LoVo (cell line): Measurements from ENCODE around the gene RHEB.

Experiments
- DNase-seq: peaks from one replicate; pipeline ENCODE4 v3.0.0-alpha.2; 2016; ENCODE audit warnings: low spot score

The RHEB gene

GRCh38 chr7:151529842-151530241, 10.1 kb upstream of the RHEB start:
- no peak for DNase-seq

DNA sequence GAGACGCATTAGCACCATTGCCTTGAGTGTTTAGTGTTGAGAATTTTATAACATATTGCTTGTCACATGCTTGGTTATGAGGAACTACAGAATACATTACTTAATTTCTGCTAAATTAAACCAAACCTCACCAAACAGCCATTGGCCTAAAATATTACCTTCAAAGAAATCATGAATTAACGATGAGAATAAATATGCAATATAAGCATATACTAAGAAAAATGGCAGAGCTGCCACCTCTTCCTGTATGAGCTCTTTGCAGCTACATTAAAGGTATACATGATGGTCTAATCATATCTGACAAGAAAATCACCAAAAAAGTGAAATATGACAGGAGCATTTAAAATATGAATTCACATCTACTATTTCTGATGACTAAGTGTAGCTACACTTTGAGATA, 5.2 kb upstream of the RHEB start:
- DNase-seq: no peak

DNA sequence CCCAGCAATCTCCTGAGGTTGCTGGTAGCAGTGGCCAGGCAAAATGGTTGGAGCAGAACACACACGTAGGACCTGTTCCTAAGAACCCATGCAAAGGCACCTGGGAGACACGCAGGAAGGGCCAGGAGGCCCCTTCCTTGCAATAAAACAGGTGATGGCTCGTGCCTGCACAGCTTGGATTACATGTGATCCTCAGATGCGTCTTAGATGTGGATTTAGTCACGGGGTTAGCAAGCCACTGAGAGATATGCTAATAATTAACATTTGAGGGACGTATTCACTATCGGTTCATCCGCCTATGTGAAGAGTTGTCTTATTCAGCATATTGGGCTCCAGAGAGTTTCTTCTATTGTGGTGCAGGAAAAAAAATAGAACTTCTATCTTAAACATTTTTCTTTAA, 4.6 kb upstream of the RHEB start:
- no peak for DNase-seq

GRCh38 chr7:151520419-151521261, 945 bp upstream of the RHEB start:
- peak; percentile 50 for DNase-seq

DNA sequence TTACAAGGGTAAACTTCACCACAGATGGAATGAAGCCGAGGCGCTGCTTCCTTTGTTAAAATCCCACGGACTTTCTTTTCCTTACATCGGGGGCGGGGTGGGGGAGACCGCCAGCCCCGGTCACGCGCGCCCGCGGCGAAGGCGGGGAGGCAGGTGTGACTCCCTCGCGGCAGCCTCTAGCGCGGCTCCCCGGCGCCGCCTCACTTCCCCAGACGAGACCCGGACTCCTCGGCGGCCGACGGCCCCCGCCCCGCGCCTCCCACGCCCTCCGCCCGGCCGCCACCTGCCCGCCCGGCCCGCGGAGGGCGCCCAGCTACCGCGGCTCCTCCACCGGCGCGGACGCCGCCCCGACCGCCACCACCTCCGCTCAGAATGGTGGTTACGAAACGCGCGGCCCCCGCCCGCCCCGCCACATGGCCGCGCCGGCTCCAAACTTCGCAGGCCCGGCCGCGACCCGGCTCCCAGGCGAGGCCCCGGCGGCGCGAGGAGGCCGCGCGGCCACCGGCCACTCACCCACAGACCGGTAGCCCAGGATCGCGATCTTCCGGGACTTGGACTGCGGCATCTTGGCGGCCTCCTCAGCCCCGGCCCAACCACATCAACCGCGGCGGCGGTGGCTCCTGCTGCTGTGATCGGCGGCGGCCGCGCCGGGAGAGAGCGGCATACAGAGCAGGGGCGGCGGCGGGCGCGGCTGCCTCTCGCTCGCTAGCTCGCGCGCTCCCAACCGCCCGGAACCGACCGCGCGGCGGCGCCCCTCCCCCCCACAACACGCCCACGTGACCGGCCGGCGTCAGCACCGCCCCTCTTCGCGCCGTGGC, 539 bp downstream of the RHEB start:
- peak; percentile 29 for DNase-seq

- DNase-seq: peak; percentile 71
Measured at GRCh38 chr7:151518105-151518946, 1.4 kb downstream of the RHEB start.

GRCh38 chr7:151517601-151518104, 2.0 kb downstream of the RHEB start:
- DNase-seq: no peak

- no peak for DNase-seq
Measured at GRCh38 chr7:151515276-151515565, 4.5 kb downstream of the RHEB start.

GRCh38 chr7:151514461-151515275, 5.0 kb downstream of the RHEB start:
- no peak for DNase-seq

DNA sequence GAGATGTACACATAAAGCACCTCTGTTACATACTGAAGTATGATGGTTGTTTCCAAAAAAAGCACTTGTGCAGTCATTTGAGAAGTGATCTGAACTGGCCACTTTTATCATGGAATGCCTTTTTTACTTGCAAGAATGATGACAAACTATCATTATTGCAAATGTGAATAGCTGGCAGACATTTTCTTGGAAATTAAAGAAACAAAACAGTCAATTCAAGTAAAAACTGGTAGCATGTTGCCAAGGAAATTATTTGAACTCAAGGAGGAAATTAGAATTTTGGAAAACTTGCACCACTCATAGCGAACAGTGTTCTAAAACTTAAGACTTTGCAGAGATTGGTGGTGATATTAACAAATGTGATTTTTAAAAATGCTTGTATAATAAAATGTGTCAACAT, 6.6 kb downstream of the RHEB start:
- DNase-seq: no peak

DNA sequence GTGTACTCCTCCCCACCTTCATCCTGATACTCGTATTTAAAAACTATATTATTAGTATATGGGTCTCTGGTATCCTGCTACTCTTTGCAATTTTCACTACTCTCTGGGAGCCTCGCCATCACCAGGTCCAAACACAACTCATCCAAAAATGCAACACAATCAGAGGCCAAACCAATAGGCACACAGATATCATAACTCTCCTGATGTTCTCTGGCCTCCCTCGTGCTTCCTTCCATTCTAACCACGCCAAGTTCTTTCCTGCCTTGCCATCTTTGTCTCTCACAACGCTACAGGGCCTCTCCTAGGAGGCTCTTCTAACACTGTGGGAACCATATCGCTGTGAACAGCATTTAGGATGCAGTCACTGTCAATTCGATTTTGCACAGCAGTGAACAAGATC, 7.3 kb downstream of the RHEB start:
- no peak for DNase-seq

GRCh38 chr7:151511946-151512345, 7.7 kb downstream of the RHEB start:
- DNase-seq: no peak

DNA sequence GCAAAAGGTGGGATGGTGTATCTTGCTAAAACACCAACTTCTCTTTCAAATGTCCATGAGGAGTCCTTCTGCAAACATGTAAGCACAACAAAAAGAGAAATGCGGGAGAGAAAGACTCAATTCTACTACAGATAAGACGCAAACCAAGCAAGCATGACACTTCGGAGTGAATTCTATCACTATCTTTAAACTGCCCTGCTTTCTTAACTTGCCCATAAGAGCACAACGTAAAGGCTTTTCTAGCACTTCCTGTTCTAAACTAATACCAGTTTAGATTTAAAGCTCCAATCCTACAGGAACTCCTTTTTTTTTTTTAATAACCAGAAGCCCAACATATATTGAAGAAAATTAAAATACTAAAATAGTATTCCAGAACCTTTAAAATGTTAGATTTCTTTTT, 8.4 kb downstream of the RHEB start:
- no peak for DNase-seq

- DNase-seq: no peak
Measured at GRCh38 chr7:151509670-151510333, 9.9 kb downstream of the RHEB start.

GRCh38 chr7:151508991-151509390, 10.7 kb downstream of the RHEB start:
- no peak for DNase-seq

DNA sequence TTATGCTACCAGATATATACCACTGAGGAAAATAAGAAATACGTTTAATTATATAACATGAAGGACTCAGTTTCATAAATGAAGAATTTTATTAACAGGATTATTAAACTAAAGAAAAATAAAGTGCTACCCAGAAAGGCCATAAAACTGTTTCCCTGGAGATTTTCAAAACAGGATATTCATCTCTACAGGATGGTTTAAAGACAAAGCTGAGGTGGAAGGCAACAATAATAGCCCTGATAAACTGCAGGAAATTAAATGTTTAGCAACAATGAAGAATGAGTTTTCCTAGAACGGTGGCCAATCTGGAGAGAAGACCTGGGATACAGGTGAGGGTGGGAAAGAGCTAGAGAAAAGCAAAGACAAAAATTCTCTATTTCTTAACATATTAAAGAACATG, 11.9 kb downstream of the RHEB start:
- DNase-seq: no peak

- DNase-seq: no peak
Measured at GRCh38 chr7:151506901-151507382, 12.8 kb downstream of the RHEB start.

- DNase-seq: no peak
Measured at GRCh38 chr7:151505836-151506468, 13.7 kb downstream of the RHEB start.

GRCh38 chr7:151505433-151505832, 14.3 kb downstream of the RHEB start:
- DNase-seq: no peak

DNA sequence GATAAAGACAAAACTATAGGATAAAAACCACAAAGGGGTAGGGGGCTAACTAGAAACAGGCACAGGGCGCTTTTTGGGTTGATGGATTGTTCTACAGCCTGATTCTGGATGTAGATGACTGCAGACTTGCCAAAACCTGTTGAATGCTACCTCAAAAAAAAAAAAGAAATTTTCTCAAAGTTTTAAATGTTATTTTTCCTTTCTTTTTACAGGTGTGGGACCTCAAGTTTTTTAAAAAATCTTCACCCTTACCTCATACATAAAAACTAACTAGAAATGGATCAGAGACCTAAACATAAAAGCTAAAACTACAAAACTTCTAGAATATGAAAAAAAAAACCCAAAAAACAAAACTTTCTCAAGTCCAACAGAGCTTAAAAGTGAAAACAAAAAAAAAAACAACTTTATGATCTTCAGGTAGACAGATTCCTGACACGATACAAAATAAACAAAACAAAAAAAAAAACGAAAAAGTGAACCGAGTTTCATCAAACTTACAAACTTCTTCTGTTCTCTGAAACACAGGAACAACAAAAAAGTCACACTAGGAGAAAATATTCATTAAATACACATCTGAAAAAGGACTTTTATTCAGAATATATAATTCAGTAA, 14.9 kb downstream of the RHEB start:
- no peak for DNase-seq
